ENCODE results near the gene SMIM10L2A. TPM values are rescaled to one million over a fixed set of nuclear protein-coding genes. Genes with fewer than 3 reads are reported as not detected.

SMIM10L2A gene
- total and polyA plus RNA-seq, 10 of the 15 experiments (the other 5 are each of a cell fraction or from before 2014, with no cell fraction given), result 0.02 to 0.05 (median 0.03) TPM; not detected in 7

GRCh38 chrX:135383249-135383648, 38.5 kb upstream of the SMIM10L2A start (continued):
- TF ChIP-seq CEBPZ (IDR thresholded peaks at IDR 0.05; ENCODE audit: low read depth, low read length), result no peak
- no peak for TF ChIP-seq EGR1 (IDR thresholded peaks at IDR 0.05; ENCODE audit: borderline replicate concordance in 1 of 2, low read depth in 2 of 2, low read length in 2 of 2)

GRCh38 chrX:135384161-135384836, 37.4 kb upstream of the SMIM10L2A start:
- ChIA-PET CTCF (no interaction called here), RAD21 (ENCODE audit: unreplicated experiment) (no interaction called here), SMC1A (ENCODE audit: uncharacterized antibody, unreplicated experiment) (no interaction called here), POLR2A (no interaction called here)
- Histone ChIP-seq H2AFZ (ENCODE audit: control insufficient read depth, low read depth, low read length) (no peak overlapping the region), H3K79me2 (ENCODE audit: control insufficient read depth, insufficient read depth, low read length) (no peaks in the 10 kb centered on the region), H3K36me3 (ENCODE audit: control insufficient read depth in 2 of 2, insufficient read depth in 2 of 2, low read length in 1 of 2) (no peaks in the 10 kb centered on the region), H3K4me1 (ENCODE audit: control insufficient read depth, insufficient read depth, low read length) (no peaks in the 10 kb centered on the region), H3K27ac (ENCODE audit: control insufficient read depth, insufficient read depth) (no peak overlapping the region), H3K27me3 (replicated peaks in 1 of 2; ENCODE audit: control insufficient read depth in 2 of 2, insufficient read depth in 2 of 2, low read length in 1 of 2) (no peaks in the 10 kb centered on the region), H3K4me2 (ENCODE audit: control insufficient read depth, insufficient read depth) (no peak overlapping the region), H3K9me3 (replicated peaks; ENCODE audit: control insufficient read depth, insufficient read depth, low read length) (no peaks in the 10 kb centered on the region), H3K9ac (ENCODE audit: control insufficient read depth, insufficient read depth, low read length) (no peak overlapping the region), H4K20me1 (ENCODE audit: control insufficient read depth, insufficient read depth) (no peaks in the 10 kb centered on the region), H3K4me3 (no peak overlapping the region)
- intact Hi-C loops (cut with micrococcal nuclease; ENCODE audit: unreplicated experiment) (no loop called here), in situ Hi-C loops (cut with MboI) (no loop called here)
- WGBS (ENCODE audit: insufficient coverage, insufficient replicate concordance, low lambda C conversion rate, missing lambda C conversion rate), result 55% methylated on average over 6 of the region's 6 CpGs
- no peak for DNase-seq (ENCODE audit: low read depth, low spot score)
- ATAC-seq, result no peak
- BruUV-seq (replicated peaks), result no TSS peak
- FAIRE-seq, result no peak
- TF ChIP-seq RUNX3 (IDR thresholded peaks at IDR 0.05; ENCODE audit: low read length) (peak; percentile 70), SMARCA5 (IDR thresholded peaks at IDR 0.05) (no peak), NKRF (conservative IDR thresholded peaks at IDR 0.05) (no peak), SIN3A (IDR thresholded peaks at IDR 0.05; ENCODE audit: low read depth, low read length) (no peak)
